GM23338 (cell line): Measurements from ENCODE around the gene TLCD3A. TPM values are rescaled to one million over a fixed set of nuclear protein-coding genes. Genes with fewer than 3 reads are reported as not detected.

Experiments used
- CREB1 ChIP-seq: fragments of 250-450 bp; sonication (Bioruptor Pico); IDR thresholded peaks from 2 replicates; pipeline ENCODE4 v1.5.0; 2020; ENCODE audit warnings: low read depth, mild to moderate bottlenecking, moderate library complexity
- CTCF ChIP-seq, 2 experiments: fragments of 200-600 bp in 1 of 2; sonication (generic) in 1 of 2; conservative IDR thresholded peaks; 2 replicates each; pipeline versions ENCODE4 v1.5.1 to v1.6.1; 2016 to 2017; ENCODE audit warnings: antibody characterized with exemption in 2 of 2, low read depth in 2 of 2, mild to moderate bottlenecking in 2 of 2, moderate library complexity in 1 of 2
- EZH2phosphoT487 ChIP-seq: fragments of 200-600 bp; sonication (generic); IDR thresholded peaks from one replicate; pipeline ENCODE4 v1.8.1; 2018; ENCODE audit warnings: antibody characterized with exemption; ENCODE audit not compliant: unreplicated experiment
- JUNB ChIP-seq: IDR thresholded peaks from one replicate; pipeline ENCODE4 v1.6.1; 2016; ENCODE audit warnings: antibody characterized with exemption; ENCODE audit not compliant: unreplicated experiment
- POLR2AphosphoS5 ChIP-seq: IDR thresholded peaks from 2 replicates; pipeline ENCODE4 v1.6.1; 2016; ENCODE audit warnings: antibody characterized with exemption, low read depth
- ZNF331 ChIP-seq: fragments of 250-450 bp; sonication (Bioruptor Pico); IDR thresholded peaks from 2 replicates; pipeline ENCODE4 v1.5.0; 2020; ENCODE audit warnings: low read depth, mild to moderate bottlenecking, moderate library complexity
- polyA plus RNA-seq: library from polyadenylated mRNA; unstranded; fragments of >200 nt; fragmentation: Nextera tagmentation; extraction: Ambion mirVana; gene quantifications from 2 replicates; pipeline ENCODE4 v1.2.1, GENCODE V29; 2016
- total RNA-seq: library from RNA; depleted of rRNA; stranded (reverse); fragments of >200 nt; shearing (Covaris generic); gene quantifications from 2 replicates; pipeline ENCODE4 v1.2.3, GENCODE V29; 2014
- TF ChIP-seq, protein P1 (sequence below): fragments of 250-450 bp; sonication (Bioruptor Pico); IDR thresholded peaks from 2 replicates; pipeline ENCODE4 v1.5.0; 2020; ENCODE audit warnings: mild to moderate bottlenecking, moderate library complexity
- TF ChIP-seq, protein P2 (sequence below): IDR thresholded peaks from 2 replicates; pipeline ENCODE4 v1.6.1; 2016; ENCODE audit warnings: antibody characterized with exemption

The TLCD3A gene
- total and polyA plus RNA-seq, 2 experiments from 2014 or later: 10.3 to 21.1 TPM

DNA sequence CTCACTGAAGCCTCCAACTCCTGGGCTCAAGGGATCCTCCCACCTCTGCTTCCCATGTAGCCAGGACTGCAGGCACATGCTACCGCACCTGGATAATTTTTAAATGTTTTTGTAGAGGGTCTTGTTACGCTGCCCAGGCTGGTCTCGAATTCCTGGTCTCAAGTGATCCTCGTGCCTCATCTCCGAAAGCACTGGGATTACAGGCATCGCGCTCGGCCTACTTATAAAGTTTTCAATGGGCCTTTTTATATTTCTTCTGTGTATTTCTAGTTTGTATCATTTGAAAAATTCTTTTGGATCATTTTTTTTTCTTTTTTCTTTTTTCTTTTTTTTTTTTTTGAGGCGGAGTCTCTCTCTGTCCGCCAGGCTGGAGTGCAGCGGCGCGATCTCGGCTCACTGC, 7.3 kb upstream of the TLCD3A start (continued):
- TF ChIP-seq, protein P1, sequence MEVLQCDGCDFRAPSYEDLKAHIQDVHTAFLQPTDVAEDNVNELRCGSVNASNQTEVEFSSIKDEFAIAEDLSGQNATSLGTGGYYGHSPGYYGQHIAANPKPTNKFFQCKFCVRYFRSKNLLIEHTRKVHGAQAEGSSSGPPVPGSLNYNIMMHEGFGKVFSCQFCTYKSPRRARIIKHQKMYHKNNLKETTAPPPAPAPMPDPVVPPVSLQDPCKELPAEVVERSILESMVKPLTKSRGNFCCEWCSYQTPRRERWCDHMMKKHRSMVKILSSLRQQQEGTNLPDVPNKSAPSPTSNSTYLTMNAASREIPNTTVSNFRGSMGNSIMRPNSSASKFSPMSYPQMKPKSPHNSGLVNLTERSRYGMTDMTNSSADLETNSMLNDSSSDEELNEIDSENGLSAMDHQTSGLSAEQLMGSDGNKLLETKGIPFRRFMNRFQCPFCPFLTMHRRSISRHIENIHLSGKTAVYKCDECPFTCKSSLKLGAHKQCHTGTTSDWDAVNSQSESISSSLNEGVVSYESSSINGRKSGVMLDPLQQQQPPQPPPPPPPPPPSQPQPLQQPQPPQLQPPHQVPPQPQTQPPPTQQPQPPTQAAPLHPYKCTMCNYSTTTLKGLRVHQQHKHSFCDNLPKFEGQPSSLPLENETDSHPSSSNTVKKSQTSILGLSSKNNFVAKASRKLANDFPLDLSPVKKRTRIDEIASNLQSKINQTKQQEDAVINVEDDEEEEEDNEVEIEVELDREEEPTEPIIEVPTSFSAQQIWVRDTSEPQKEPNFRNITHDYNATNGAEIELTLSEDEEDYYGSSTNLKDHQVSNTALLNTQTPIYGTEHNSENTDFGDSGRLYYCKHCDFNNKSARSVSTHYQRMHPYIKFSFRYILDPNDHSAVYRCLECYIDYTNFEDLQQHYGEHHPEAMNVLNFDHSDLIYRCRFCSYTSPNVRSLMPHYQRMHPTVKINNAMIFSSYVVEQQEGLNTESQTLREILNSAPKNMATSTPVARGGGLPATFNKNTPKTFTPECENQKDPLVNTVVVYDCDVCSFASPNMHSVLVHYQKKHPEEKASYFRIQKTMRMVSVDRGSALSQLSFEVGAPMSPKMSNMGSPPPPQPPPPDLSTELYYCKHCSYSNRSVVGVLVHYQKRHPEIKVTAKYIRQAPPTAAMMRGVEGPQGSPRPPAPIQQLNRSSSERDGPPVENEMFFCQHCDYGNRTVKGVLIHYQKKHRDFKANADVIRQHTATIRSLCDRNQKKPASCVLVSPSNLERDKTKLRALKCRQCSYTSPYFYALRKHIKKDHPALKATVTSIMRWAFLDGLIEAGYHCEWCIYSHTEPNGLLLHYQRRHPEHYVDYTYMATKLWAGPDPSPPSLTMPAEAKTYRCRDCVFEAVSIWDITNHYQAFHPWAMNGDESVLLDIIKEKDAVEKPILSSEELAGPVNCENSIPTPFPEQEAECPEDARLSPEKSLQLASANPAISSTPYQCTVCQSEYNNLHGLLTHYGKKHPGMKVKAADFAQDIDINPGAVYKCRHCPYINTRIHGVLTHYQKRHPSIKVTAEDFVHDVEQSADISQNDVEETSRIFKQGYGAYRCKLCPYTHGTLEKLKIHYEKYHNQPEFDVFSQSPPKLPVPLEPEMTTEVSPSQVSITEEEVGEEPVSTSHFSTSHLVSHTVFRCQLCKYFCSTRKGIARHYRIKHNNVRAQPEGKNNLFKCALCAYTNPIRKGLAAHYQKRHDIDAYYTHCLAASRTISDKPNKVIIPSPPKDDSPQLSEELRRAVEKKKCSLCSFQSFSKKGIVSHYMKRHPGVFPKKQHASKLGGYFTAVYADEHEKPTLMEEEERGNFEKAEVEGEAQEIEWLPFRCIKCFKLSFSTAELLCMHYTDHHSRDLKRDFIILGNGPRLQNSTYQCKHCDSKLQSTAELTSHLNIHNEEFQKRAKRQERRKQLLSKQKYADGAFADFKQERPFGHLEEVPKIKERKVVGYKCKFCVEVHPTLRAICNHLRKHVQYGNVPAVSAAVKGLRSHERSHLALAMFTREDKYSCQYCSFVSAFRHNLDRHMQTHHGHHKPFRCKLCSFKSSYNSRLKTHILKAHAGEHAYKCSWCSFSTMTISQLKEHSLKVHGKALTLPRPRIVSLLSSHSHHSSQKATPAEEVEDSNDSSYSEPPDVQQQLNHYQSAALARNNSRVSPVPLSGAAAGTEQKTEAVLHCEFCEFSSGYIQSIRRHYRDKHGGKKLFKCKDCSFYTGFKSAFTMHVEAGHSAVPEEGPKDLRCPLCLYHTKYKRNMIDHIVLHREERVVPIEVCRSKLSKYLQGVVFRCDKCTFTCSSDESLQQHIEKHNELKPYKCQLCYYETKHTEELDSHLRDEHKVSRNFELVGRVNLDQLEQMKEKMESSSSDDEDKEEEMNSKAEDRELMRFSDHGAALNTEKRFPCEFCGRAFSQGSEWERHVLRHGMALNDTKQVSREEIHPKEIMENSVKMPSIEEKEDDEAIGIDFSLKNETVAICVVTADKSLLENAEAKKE (CRISPR knock-in tag): no peak
- TF ChIP-seq ZNF331 (CRISPR knock-in tag) (no peak), CREB1 (no peak), EZH2phosphoT487 (no peak), CTCF (conservative IDR thresholded peaks at IDR 0.05; ENCODE audit: low read depth in 2 of 2) (no peak), JUNB (no peak), POLR2AphosphoS5 (no peak)
- TF ChIP-seq, protein P2, sequence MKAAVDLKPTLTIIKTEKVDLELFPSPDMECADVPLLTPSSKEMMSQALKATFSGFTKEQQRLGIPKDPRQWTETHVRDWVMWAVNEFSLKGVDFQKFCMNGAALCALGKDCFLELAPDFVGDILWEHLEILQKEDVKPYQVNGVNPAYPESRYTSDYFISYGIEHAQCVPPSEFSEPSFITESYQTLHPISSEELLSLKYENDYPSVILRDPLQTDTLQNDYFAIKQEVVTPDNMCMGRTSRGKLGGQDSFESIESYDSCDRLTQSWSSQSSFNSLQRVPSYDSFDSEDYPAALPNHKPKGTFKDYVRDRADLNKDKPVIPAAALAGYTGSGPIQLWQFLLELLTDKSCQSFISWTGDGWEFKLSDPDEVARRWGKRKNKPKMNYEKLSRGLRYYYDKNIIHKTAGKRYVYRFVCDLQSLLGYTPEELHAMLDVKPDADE: no peak
